ENCODE measurements around the gene LRRC45.

LRRC45 gene

DNA sequence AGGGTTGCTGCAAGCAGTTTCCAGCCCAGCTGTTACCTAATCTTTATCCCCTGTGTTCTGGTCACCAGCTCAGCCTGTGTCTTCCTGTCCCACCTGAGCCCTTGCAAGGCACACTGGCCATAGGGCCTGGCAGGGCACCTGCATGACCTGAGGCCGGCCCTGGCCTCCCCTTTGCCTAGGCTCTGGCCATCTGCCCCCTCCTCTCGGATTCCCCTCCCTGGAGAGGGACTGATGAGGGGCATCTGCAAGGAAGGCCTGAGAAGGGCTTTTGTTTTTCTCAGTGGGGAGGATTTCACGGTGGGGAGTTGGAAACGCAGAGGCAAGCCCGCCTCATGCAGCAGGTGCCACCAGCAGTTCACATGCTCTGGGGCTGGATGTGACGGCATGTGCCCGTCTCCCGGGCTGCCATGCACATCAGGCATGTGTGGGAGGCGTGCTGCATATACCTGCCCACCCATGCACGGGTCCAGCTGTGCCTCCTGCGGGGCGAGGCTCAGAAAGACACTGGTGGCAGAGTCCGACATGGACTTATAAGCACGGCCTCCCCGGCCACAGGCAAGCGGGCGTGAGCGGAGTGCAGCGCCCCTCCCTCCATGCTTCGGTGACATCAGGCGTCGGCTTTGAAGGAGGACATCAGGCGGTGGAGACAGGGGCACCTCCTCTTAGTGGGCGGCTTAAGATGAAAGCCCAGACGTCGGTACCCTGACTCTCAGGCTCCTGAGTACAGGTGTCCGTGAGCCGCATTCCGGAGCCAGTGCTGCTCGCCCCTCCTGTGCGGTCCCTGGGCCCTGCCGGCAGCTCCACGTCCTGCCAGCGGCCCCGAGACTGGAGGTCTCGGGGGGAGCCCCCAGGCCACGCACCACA is 29.1 kb upstream of the LRRC45 start:
- no peak for DNase-seq (ENCODE audit: low read depth)

GRCh38 chr17:81994593-81995462 is 28.3 kb upstream of the LRRC45 start:
- no peak for DNase-seq (ENCODE audit: low read depth)

- no peak for DNase-seq (ENCODE audit: low read depth)
Observed at GRCh38 chr17:81995463-81996231, 27.5 kb upstream of the LRRC45 start.

DNA sequence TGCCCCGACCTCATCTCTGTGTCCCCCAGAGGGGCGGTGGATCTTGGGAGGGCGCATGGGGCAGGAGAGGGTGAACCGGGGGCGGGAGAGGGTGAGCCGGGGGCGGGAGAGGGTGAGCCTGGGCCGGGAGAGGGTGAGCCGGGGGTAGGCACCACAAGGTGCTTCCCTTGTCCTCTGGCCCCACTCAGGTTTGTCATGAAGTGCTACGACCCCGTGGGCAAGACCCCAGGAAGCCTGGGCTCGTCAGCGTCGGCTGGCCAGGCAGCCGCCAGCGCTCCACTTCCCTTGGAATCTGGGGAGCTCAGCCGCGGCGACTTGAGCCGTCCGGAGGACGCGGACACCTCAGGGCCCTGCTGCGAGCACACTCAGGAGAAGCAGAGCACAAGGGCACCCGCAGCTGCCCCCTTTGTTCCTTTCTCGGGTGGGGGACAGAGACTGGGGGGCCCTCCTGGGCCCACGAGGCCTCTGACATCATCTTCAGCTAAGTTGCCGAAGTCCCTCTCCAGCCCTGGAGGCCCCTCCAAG is 26.8 kb upstream of the LRRC45 start:
- no peak for DNase-seq (ENCODE audit: low read depth)

- no peak for DNase-seq (ENCODE audit: low read depth)
Observed at GRCh38 chr17:81996757-81997441, 26.2 kb upstream of the LRRC45 start.

DNA sequence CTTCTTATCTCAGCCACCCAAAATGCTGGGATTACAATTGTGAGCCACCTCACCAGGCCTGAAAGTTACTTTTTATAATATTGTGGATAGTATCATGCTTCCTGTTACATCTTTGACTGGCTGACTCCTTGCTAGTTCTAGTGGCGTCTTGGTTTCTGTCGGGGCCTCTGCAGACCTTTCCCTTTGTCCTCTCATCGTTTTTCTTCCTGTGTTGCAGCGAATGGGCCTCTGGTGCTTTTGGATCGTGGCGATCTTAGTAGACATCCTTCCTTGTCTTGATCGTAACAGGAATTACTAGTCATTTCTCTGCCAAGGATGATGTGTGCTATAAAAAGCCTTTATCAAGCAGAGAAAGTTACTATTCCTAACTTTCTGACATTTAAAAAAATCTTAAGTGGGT is 24.9 kb upstream of the LRRC45 start:
- no peak for DNase-seq (ENCODE audit: low read depth)

DNA sequence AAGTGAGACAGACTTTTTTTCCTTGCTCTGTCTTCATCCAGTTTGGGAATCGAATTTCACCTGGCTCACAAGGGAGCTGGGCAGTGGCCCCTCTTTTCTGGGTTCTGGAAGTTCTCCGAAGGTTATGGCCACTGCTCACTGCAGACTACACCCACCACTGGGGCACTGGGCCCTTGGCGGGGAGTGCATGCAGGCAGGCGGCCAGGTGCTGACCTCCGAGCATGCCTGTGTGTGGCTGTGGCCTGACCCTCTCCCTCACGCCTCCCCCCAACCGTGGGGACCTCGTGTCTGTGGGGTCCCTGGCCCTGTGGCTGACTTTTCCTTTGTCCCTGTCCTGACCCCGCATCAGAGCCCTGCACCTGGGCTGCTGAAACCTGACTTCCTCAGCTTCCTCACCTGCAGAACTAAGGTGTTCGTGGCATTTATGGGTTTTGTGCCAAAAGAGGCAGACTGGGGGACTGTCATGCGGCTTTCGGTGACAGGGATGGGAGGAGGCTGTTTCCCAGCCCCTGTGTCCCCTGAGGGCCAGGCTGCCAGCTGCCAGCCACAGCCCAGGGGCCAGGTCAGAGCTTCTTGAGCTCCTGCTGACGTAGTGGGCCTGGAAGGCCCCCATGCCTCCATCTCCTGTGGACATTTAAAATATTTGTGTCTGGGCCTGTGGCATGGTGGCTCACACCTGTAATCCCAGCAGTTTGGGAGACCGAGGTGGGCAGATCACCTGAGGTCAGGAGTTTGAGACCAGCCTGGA is 24.2 kb upstream of the LRRC45 start:
- no peak for DNase-seq (ENCODE audit: low read depth)

DNA sequence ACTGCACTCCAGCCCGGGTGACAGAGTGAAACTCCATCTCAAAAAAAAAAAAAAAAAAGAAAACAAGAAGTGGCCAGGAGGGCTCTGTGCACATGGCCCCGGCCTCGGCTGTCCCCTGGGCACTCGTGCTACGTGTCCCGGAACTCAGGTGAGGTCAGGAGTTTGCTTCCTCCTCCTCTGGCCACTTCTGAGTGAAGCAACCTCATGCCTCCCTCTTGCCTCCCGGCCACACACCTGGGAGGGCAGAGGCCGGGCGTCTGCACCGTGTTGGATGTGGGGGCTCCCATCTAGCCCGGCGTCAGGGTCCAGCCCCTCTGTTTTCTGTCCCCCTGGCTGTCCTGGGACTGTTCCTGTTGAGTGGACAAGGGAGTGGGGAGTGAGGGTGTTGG is 23.5 kb upstream of the LRRC45 start:
- DNase-seq (ENCODE audit: low read depth) = no peak

DNA sequence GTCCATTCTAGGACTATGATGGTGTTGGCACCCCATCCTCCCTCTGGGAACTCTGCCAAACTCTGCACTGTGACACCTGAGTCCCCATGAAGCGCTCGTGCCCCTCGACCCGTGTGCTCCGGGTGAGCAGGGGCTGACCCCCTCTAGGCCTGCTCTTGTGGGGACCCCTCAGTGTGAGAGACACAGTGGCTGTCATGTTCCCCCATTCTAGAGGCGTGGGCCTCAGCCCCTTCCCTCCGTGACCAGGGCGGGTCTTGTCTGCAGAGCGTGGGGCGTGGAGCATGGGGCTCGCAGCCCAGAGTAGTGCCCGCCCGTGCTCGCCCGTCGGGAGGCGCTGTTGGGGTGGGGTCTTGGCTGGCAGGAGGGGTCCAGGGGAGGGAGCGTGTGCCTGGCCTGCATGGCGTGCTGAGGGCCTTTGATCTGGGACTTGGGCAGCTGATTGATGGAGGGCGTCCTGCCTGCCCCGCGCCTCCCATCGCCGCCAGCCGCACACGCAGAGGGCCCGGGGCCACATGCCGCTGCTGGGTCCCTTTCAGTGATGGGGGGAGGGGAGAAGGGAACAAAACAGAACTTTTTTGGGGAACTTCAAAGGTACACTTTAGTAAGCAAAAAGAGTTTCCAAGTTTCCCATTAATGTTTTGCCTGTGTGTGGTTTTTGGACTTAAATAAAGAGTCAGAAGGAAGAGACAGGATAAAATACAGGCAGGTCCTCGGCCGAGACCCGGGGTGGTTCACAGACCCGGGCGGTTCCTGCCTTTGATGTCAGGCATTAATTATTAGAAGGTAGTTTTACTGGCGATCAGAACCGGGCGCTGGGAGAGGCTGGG is 22.9 kb upstream of the LRRC45 start:
- no peak for DNase-seq (ENCODE audit: low read depth)

GRCh38 chr17:82000803-82001570 is 22.1 kb upstream of the LRRC45 start:
- DNase-seq (ENCODE audit: low read depth) = no peak

DNA sequence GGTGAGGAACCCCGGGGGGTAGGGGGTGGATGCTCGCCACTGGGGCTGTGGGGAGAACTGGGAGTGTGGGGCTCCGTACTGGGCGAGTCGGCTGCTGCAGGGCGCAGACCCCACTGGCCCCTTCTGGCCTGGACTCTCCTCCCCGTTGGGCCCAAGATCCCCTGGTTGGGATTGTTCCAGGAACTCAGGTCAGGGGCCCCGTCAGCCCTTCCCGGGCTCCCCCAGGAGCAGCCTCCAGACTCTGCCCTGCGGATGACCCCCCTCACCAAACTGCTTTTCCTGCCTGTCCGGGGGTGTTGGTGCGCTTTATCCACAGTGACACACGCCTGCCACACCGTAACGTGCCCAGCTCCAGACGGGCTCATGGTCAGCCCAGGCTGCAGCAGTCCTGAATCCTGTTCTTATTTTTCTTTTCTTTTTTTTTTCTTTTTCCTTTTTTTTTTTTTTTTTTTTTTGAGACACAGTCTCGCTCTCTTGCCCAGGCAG is 21.5 kb upstream of the LRRC45 start:
- DNase-seq (ENCODE audit: low read depth) = no peak

DNA sequence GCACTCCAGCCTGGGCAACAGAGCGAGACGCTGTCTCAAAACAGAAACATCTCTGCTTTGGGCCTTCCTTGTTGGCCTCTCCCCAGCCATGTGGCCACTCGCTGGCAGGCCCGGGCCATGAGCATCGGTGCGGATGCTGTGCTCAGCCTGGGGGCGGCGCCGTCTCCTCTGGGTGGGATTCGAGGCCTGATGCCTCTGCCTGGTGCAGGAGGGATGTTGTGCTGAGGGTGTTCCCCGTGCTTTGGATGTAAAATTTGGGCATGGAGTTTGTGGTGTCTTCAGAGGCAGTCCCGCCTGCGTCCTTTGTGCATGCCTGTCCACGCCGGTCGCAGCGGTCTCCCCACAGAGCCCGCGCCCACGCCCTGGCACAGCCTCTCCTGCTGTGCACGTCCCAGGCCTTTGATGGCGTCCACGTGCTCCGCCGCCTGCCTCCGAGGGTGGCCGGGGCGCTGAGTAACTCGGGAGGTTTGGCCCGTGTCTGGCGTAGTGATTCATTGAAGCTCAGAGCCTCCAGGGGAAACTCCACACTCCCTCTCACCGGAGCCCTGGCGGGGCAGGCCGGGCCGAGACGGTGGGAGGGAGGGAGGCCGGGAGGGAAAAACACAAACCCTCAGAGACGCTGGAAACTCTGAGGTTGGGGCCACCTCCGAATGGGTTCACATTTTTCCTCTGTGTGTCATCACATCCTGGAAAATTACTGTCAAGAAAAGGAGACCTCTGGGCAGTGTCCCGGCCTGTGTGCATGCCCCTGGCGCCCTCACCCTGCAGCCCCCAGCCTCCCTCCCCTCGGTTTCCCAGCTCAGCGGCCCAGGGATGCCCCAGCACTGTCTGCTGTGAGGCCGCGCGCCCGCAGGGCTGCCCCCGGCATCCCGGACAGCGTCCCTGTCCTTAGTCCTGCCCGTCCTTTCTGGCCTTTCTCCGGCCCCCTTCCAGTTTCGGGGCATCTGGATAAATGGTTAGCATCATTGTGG is 19.4 kb upstream of the LRRC45 start:
- DNase-seq (ENCODE audit: low read depth) = no peak

- DNase-seq (ENCODE audit: low read depth) = no peak
Observed at GRCh38 chr17:82004517-82005455, 18.3 kb upstream of the LRRC45 start.

- DNase-seq (ENCODE audit: low read depth) = no peak
Observed at GRCh38 chr17:82005701-82006348, 17.3 kb upstream of the LRRC45 start.

- no peak for DNase-seq (ENCODE audit: low read depth)
Observed at GRCh38 chr17:82006468-82007227, 16.5 kb upstream of the LRRC45 start.

DNA sequence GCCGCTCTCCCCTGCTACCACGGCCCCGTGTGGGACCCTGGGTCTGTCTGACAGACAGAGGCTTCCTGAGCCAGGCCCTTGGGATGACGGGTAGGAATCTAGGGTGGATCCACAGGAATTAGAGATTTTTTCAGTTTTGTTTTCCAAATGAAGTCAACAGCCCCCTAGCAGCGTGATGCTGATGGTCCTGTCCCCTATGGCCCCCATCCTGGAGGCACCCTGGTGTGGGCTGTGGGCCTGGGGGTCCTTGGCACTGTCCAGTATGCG is 15.9 kb upstream of the LRRC45 start:
- DNase-seq (ENCODE audit: low read depth) = no peak
